ENCODE measurements around the gene TTC13. TPM values are rescaled to one million over a fixed set of nuclear protein-coding genes. Genes with fewer than 3 reads are reported as not detected.

The TTC13 gene
- total and polyA plus RNA-seq, 12 donors, result 6.6 to 20.7 (median 10.7) TPM

- no peak overlapping the region for H3K27ac ChIP-seq
- no peaks in the 10 kb centered on the region for H3K27me3 ChIP-seq
- H3K4me1 ChIP-seq (replicated peaks in 1 of 2), result peaks cover 3 to 9% of the 10 kb centered on the region in 2 donors
- 85 to 89% (median 86%) methylated on average over 5 of the region's 5 CpGs for WGBS, 4 donors
- no peak overlapping the region for H3K4me3 ChIP-seq
- DNase-seq, result no peak
- intact Hi-C loops (cut with DNase I), result no loop called here
- TF ChIP-seq CTCF (IDR thresholded peaks at IDR 0.05) (no peak), POLR2A (IDR thresholded peaks at IDR 0.05) (no peak)
- H3K9me3 ChIP-seq (replicated peaks in 1 of 3), result no peaks in the 10 kb centered on the region
- H3K36me3 ChIP-seq (replicated peaks in 1 of 2), result no peaks in the 10 kb centered on the region
Measured at GRCh38 chr1:230936475-230936874, 42.2 kb downstream of the TTC13 start.

- Histone ChIP-seq H3K9me3 (replicated peaks in 1 of 3) (no peaks in the 10 kb centered on the region), H3K27ac (no peak overlapping the region), H3K4me1 (replicated peaks in 1 of 2) (peaks cover 3 to 6% of the 10 kb centered on the region in 2 donors), H3K4me3 (no peak overlapping the region), H3K27me3 (no peaks in the 10 kb centered on the region), H3K36me3 (replicated peaks in 1 of 2) (peaks cover 0 to 3% of the 10 kb centered on the region in 2 donors)
- TF ChIP-seq POLR2A (IDR thresholded peaks at IDR 0.05), result no peak
- TF ChIP-seq CTCF (IDR thresholded peaks at IDR 0.05), result no peak
- 95 to 98% (median 96%) methylated on average over 6 of the region's 6 CpGs for WGBS, 4 donors
- intact Hi-C loops (cut with DNase I), result no loop called here
- no peak for DNase-seq
Measured at GRCh38 chr1:230935852-230936251, 42.8 kb downstream of the TTC13 start.

- Histone ChIP-seq H3K4me1 (replicated peaks in 1 of 2) (no peaks in the 10 kb centered on the region), H3K9me3 (replicated peaks in 1 of 3) (no peaks in the 10 kb centered on the region), H3K4me3 (no peak overlapping the region), H3K36me3 (replicated peaks in 1 of 2) (peaks cover 0 to 11% of the 10 kb centered on the region in 2 donors), H3K27me3 (no peaks in the 10 kb centered on the region), H3K27ac (no peak overlapping the region)
- intact Hi-C loops (cut with DNase I), result no loop called here
- TF ChIP-seq POLR2A (IDR thresholded peaks at IDR 0.05) (no peak), CTCF (IDR thresholded peaks at IDR 0.05) (no peak)
- DNase-seq, result no peak
- WGBS, 4 donors, result 88 to 94% (median 91%) methylated on average over 3 of the region's 3 CpGs
Measured at GRCh38 chr1:230930986-230931385, 47.7 kb downstream of the TTC13 start.

- Histone ChIP-seq H3K27ac (no peak overlapping the region), H3K4me3 (no peak overlapping the region), H3K4me1 (replicated peaks in 1 of 2) (no peaks in the 10 kb centered on the region), H3K27me3 (no peaks in the 10 kb centered on the region), H3K9me3 (replicated peaks in 1 of 3) (no peaks in the 10 kb centered on the region), H3K36me3 (replicated peaks in 1 of 2) (peaks cover 0 to 30% of the 10 kb centered on the region in 2 donors)
- WGBS, 4 donors, result 84 to 94% (median 86%) methylated on average over 5 of the region's 5 CpGs
- intact Hi-C loops (cut with DNase I), result no loop called here
- no peak for TF ChIP-seq POLR2A (IDR thresholded peaks at IDR 0.05)
- no peak for TF ChIP-seq CTCF (IDR thresholded peaks at IDR 0.05)
- DNase-seq, result no peak
Measured at GRCh38 chr1:230926182-230926581, 52.5 kb downstream of the TTC13 start.

Measured in adrenal gland (tissue), 12 donors.